ENCODE measurements around the gene TMEM14B.

DNA sequence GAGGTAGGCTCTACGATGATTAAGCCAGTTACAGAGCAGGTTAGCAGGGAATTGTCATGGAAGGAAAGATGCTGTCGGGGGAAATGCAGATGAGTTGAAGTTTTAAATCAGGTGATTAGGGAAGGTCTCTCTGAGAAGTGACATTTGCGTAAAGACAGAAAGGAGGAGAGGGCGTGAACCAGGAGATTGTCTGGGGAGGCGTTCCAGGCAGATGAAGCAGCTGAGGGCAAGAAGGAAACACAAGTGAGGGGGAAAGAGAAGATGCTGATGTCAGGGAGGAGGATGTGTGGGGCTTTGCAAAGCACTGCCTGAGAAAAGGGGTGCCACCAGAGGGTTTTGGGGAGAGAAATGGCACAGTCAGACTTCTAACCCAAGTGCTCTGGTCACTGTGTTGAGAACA, 2.5 kb upstream of the TMEM14B start:
- TF ChIP-seq CTCF (conservative IDR thresholded peaks at IDR 0.05; ENCODE audit: low read length) (no peak), EZH2phosphoT487 (IDR thresholded peaks at IDR 0.05; ENCODE audit: borderline replicate concordance) (no peak)

Data from Loucy (cell line).